Measurements from ENCODE around the gene RBM22. TPM values are rescaled to one million over a fixed set of nuclear protein-coding genes. Genes with fewer than 3 reads are reported as not detected.

The RBM22 gene
- total RNA-seq, 1 donor: 27.1 TPM

GRCh38 chr5:150650021-150651006 lies 50.5 kb downstream of the RBM22 start:
- Histone ChIP-seq H3K27me3 (ENCODE audit: insufficient read depth, low read length) (no peaks in the 10 kb centered on the region), H3K4me1 (ENCODE audit: insufficient read depth, low read length) (peaks cover 24% of the 10 kb centered on the region), H4K20me1 (ENCODE audit: insufficient read depth, low read length) (peaks cover 4% of the 10 kb centered on the region), H3K36me3 (ENCODE audit: insufficient read depth, low read length) (peaks cover 26% of the 10 kb centered on the region), H3K4me3 (ENCODE audit: insufficient read depth, low read length) (no peak overlapping the region), H3K27ac (ENCODE audit: low read depth, low read length) (no peak overlapping the region), H3K4me2 (ENCODE audit: insufficient read depth, low read length) (no peak overlapping the region), H2AFZ (ENCODE audit: low read length) (no peak overlapping the region), H3K9me3 (ENCODE audit: low read depth, low read length) (no peaks in the 10 kb centered on the region), H3K79me2 (ENCODE audit: insufficient read depth, low read length) (no peaks in the 10 kb centered on the region)
- TF ChIP-seq CTCF (IDR thresholded peaks at IDR 0.05; ENCODE audit: extremely low read depth, low read depth, low read length): no peak
- DNase-seq (ENCODE audit: insufficient read length, low spot score, missing footprints): peak; percentile 50

DNA sequence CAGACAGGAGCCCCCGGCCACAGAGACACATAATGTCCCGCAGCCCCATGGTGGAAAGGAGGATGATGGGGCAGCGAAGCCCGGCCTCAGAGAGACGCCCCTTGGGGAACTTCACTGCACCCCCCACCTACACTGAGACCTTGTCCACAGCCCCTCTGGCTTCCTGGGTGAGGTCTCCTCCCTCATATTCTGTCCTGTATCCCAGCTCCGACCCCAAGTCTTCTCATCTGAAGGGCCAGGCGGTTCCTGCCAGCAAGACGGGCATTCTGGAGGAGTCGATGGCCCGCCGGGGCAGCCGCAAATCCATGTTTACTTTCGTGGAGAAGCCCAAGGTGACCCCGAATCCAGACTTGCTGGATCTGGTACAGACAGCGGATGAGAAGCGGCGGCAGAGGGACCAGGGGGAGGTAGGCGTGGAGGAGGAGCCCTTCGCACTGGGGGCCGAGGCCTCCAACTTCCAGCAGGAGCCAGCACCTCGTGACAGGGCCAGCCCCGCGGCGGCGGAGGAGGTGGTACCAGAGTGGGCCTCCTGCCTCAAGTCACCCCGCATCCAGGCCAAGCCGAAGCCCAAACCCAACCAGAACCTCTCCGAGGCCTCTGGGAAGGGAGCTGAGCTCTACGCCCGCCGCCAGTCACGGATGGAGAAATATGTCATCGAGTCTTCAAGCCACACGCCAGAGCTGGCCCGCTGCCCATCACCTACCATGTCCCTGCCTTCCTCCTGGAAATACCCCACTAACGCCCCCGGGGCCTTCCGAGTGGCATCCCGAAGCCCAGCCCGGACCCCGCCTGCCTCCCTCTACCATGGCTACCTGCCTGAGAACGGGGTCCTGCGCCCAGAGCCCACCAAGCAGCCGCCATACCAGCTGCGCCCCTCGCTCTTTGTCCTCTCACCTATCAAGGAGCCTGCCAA lies 51.5 kb downstream of the RBM22 start:
- peaks cover 26% of the 10 kb centered on the region for H3K36me3 ChIP-seq (ENCODE audit: insufficient read depth, low read length)
- no peaks in the 10 kb centered on the region for H3K9me3 ChIP-seq (ENCODE audit: low read depth, low read length)
- H3K4me3 ChIP-seq (ENCODE audit: insufficient read depth, low read length): no peak overlapping the region
- H3K79me2 ChIP-seq (ENCODE audit: insufficient read depth, low read length): peaks cover 5% of the 10 kb centered on the region
- H4K20me1 ChIP-seq (ENCODE audit: insufficient read depth, low read length): peaks cover 4% of the 10 kb centered on the region
- TF ChIP-seq CTCF (IDR thresholded peaks at IDR 0.05; ENCODE audit: extremely low read depth, low read depth, low read length): no peak
- DNase-seq (ENCODE audit: insufficient read length, low spot score, missing footprints): peak; percentile 52
- no peak overlapping the region for H3K27ac ChIP-seq (ENCODE audit: low read depth, low read length)
- H3K27me3 ChIP-seq (ENCODE audit: insufficient read depth, low read length): no peaks in the 10 kb centered on the region
- no peak overlapping the region for H3K4me2 ChIP-seq (ENCODE audit: insufficient read depth, low read length)
- no peak overlapping the region for H2AFZ ChIP-seq (ENCODE audit: low read length)
- peaks cover 32% of the 10 kb centered on the region for H3K4me1 ChIP-seq (ENCODE audit: insufficient read depth, low read length)

GRCh38 chr5:150648294-150649107 lies 52.4 kb downstream of the RBM22 start:
- TF ChIP-seq CTCF (IDR thresholded peaks at IDR 0.05; ENCODE audit: extremely low read depth, low read depth, low read length): no peak
- Histone ChIP-seq H3K4me2 (ENCODE audit: insufficient read depth, low read length) (no peak overlapping the region), H3K9me3 (ENCODE audit: low read depth, low read length) (no peaks in the 10 kb centered on the region), H4K20me1 (ENCODE audit: insufficient read depth, low read length) (peaks cover 3% of the 10 kb centered on the region), H3K27me3 (ENCODE audit: insufficient read depth, low read length) (no peaks in the 10 kb centered on the region), H3K4me3 (ENCODE audit: insufficient read depth, low read length) (no peak overlapping the region), H2AFZ (ENCODE audit: low read length) (no peak overlapping the region), H3K79me2 (ENCODE audit: insufficient read depth, low read length) (peaks cover 12% of the 10 kb centered on the region), H3K27ac (ENCODE audit: low read depth, low read length) (no peak overlapping the region), H3K4me1 (ENCODE audit: insufficient read depth, low read length) (peaks cover 31% of the 10 kb centered on the region), H3K36me3 (ENCODE audit: insufficient read depth, low read length) (peaks cover 26% of the 10 kb centered on the region)
- DNase-seq (ENCODE audit: insufficient read length, low spot score, missing footprints): peak; percentile 57
